ENCODE measurements around the gene MIP.
A peak's percentile ranks its signal among the peaks of the same experiment; 100 is the strongest.
"Not testable (repeated sequence)": the region's sequence is repeated elsewhere in the genome, so short reads cannot be mapped to it uniquely, and the experiment has no call there.

The MIP gene

DNA sequence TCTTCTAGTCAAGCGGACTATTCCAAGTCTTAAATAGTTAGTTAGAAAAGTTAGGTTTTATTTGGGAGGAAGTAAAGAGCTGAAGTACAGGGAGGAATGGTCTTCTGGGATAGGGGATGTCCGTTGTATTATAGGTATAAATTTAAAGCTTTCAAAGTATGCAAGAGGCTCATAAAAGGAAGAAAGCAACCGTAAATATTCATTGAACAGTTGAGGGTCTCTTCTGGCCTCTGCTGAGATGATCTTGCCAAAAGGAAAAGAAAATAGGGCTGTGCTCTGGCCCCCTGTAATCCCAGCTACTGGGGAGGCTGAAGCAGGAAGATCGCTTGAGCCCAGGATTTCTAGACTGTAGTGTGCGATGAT is 4.9 kb downstream of the MIP start:
- in situ Hi-C loops (cut with MboI; ENCODE audit: low sequenced_read_pairs) = no loop called here
- H3K9me3 ChIP-seq = no peaks in the 10 kb centered on the region; the same call in 1 of the 2 replicates
- peaks cover 9% of the 10 kb centered on the region for H3K4me1 ChIP-seq
- no peak for DNase-seq (ENCODE audit: low spot score in 2 of 2)
- H3K27me3 ChIP-seq (ENCODE audit: low read depth) = no peaks in the 10 kb centered on the region
- no peaks in the 10 kb centered on the region; the same call in 1 of the 2 replicates for H3K36me3 ChIP-seq (replicated peaks)
- peak overlapping the region; percentile 52 for H3K4me3 ChIP-seq

GRCh38 chr12:56448860-56449621 is 5.4 kb downstream of the MIP start, which contains the start of gene TIMELESS:
Gene TIMELESS (minus strand): TSS chr12:56449426. CDS start chr12:56434170, 15,256 bp downstream.
- peak; percentile 89 to 93 for DNase-seq (ENCODE audit: low spot score in 2 of 2)
- no peaks in the 10 kb centered on the region; the same call in 1 of the 2 replicates for H3K9me3 ChIP-seq
- H3K36me3 ChIP-seq (replicated peaks) = no peaks in the 10 kb centered on the region; the same call in 1 of the 2 replicates
- in situ Hi-C loops (cut with MboI; ENCODE audit: low sequenced_read_pairs) = no loop called here
- H3K4me3 ChIP-seq = peak within 1 kb of the TSS; percentile 52
- H3K4me1 ChIP-seq = peaks cover 9% of the 10 kb centered on the region
- H3K27me3 ChIP-seq (ENCODE audit: low read depth) = no peaks in the 10 kb centered on the region

- H3K36me3 ChIP-seq (replicated peaks); in situ Hi-C loops (cut with MboI; ENCODE audit: low sequenced_read_pairs); H3K9me3 ChIP-seq; H3K4me3 ChIP-seq; H3K27me3 ChIP-seq (ENCODE audit: low read depth); H3K4me1 ChIP-seq; DNase-seq (ENCODE audit: low spot score in 2 of 2): not testable (repeated sequence)
Measured at GRCh38 chr12:56443208-56443607, 11.2 kb downstream of the MIP start.

GRCh38 chr12:56437430-56438176 is 16.9 kb downstream of the MIP start:
- Histone ChIP-seq H3K9me3 (no peaks in the 10 kb centered on the region), H3K4me3 (no peak overlapping the region), H3K27me3 (ENCODE audit: low read depth) (no peaks in the 10 kb centered on the region), H3K4me1 (no peaks in the 10 kb centered on the region), H3K36me3 (replicated peaks) (peaks cover 11% of the 10 kb centered on the region)
- DNase-seq (ENCODE audit: low spot score in 2 of 2) = no peak
- in situ Hi-C loops (cut with MboI; ENCODE audit: low sequenced_read_pairs) = no loop called here

GRCh38 chr12:56434828-56435227 is 19.6 kb downstream of the MIP start:
- Histone ChIP-seq H3K4me3 (no peak overlapping the region), H3K9me3 (no peaks in the 10 kb centered on the region), H3K27me3 (ENCODE audit: low read depth) (no peaks in the 10 kb centered on the region), H3K4me1 (no peaks in the 10 kb centered on the region), H3K36me3 (replicated peaks) (peaks cover 37% of the 10 kb centered on the region)
- in situ Hi-C loops (cut with MboI; ENCODE audit: low sequenced_read_pairs) = no loop called here
- DNase-seq (ENCODE audit: low spot score in 2 of 2) = no peak

DNA sequence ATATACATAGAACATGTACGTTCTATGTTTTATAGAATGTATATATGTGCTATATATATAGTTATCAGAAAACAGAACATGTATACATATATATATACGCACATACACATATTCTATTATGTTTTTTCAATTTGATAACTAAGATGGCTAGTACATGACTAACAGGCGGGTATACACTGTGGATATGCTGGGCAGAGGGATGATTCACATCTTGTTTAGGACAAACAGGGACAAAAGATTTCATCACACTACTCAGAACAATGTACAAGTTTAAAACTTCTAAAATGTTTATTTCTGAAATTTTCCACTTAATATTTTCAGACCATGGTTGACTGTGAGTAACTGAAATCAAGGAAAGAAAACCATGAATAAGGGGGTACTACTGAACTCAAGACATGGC is 22.6 kb downstream of the MIP start:
- Histone ChIP-seq H3K4me3 (no peak overlapping the region), H3K4me1 (no peaks in the 10 kb centered on the region), H3K9me3 (no peaks in the 10 kb centered on the region), H3K27me3 (ENCODE audit: low read depth) (no peaks in the 10 kb centered on the region), H3K36me3 (replicated peaks) (peaks cover 63% of the 10 kb centered on the region)
- in situ Hi-C loops (cut with MboI; ENCODE audit: low sequenced_read_pairs) = no loop called here
- DNase-seq (ENCODE audit: low spot score in 2 of 2) = no peak

DNA sequence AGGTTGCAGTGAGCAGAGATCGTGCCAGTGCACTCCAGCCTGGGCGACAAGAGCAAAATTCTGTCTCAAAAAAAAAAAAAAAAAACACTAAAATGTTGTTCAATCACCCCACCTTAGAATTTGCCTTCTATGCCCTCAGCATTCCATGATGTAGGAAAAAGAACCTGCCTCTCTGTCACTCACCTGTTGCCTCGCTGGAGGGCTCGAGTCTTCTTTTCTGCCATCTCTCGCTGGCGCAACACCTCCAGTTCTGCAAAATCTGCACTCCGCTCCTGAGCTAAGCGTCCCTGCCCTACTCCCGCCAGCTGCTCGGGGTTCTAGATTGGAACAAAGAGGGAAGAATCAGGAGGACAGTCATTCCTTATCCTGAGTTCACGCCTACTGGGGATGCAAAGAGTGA is 23.2 kb downstream of the MIP start:
- DNase-seq (ENCODE audit: low spot score in 2 of 2) = no peak
- Histone ChIP-seq H3K9me3 (no peaks in the 10 kb centered on the region), H3K36me3 (replicated peaks) (peaks cover 66% of the 10 kb centered on the region), H3K4me1 (no peaks in the 10 kb centered on the region), H3K4me3 (no peak overlapping the region), H3K27me3 (ENCODE audit: low read depth) (no peaks in the 10 kb centered on the region)
- in situ Hi-C loops (cut with MboI; ENCODE audit: low sequenced_read_pairs) = no loop called here

- in situ Hi-C loops (cut with MboI; ENCODE audit: low sequenced_read_pairs) = no loop called here
- no peak for DNase-seq (ENCODE audit: low spot score in 2 of 2)
- Histone ChIP-seq H3K9me3 (no peaks in the 10 kb centered on the region), H3K4me3 (no peak overlapping the region), H3K36me3 (replicated peaks) (peaks cover 89% of the 10 kb centered on the region), H3K27me3 (ENCODE audit: low read depth) (no peaks in the 10 kb centered on the region), H3K4me1 (no peaks in the 10 kb centered on the region)
Measured at GRCh38 chr12:56425940-56426438, 28.5 kb downstream of the MIP start.

GRCh38 chr12:56425193-56425592 is 29.3 kb downstream of the MIP start:
- Histone ChIP-seq H3K36me3 (replicated peaks) (peaks cover 89% of the 10 kb centered on the region), H3K27me3 (ENCODE audit: low read depth) (no peaks in the 10 kb centered on the region), H3K9me3 (no peaks in the 10 kb centered on the region), H3K4me1 (no peaks in the 10 kb centered on the region), H3K4me3 (no peak overlapping the region)
- no peak for DNase-seq (ENCODE audit: low spot score in 2 of 2)
- in situ Hi-C loops (cut with MboI; ENCODE audit: low sequenced_read_pairs) = no loop called here

GRCh38 chr12:56420411-56420810 is 34.0 kb downstream of the MIP start:
- Histone ChIP-seq H3K4me3 (no peak overlapping the region), H3K4me1 (no peaks in the 10 kb centered on the region), H3K27me3 (ENCODE audit: low read depth) (no peaks in the 10 kb centered on the region), H3K36me3 (replicated peaks) (peaks cover 79% of the 10 kb centered on the region), H3K9me3 (no peaks in the 10 kb centered on the region)
- DNase-seq (ENCODE audit: low spot score in 2 of 2) = no peak
- in situ Hi-C loops (cut with MboI; ENCODE audit: low sequenced_read_pairs) = no loop called here

GRCh38 chr12:56417739-56418138 is 36.7 kb downstream of the MIP start:
- Histone ChIP-seq H3K36me3 (replicated peaks) (peaks cover 56% of the 10 kb centered on the region), H3K4me3 (no peak overlapping the region), H3K9me3 (no peaks in the 10 kb centered on the region), H3K4me1 (no peaks in the 10 kb centered on the region), H3K27me3 (ENCODE audit: low read depth) (no peaks in the 10 kb centered on the region)
- in situ Hi-C loops (cut with MboI; ENCODE audit: low sequenced_read_pairs) = no loop called here
- no peak for DNase-seq (ENCODE audit: low spot score in 2 of 2)

DNA sequence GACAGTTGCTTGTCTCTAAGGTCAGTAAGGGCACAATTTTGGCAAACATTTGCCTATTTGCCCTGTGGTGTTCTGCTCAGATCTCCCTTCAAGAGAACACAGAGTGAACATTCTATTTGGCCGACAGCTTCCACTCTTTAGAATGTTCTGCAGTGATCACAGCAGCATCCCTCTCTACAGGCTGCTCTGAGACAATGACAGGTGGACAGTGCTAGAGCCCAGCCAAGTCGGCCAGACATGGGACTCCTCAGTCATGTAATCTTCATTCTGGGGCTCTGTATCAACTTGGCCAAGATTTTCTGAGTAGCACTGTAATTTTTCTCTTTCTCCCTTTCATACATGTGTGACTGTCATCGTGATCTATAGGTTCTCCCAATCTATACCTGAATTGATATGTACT is 40.1 kb downstream of the MIP start:
- in situ Hi-C loops (cut with MboI; ENCODE audit: low sequenced_read_pairs) = no loop called here
- no peaks in the 10 kb centered on the region for H3K27me3 ChIP-seq (ENCODE audit: low read depth)
- H3K36me3 ChIP-seq (replicated peaks) = peaks cover 28% of the 10 kb centered on the region
- H3K9me3 ChIP-seq = 0 out of 2 replicates have a peak, but pooled peaks cover 4% of the 10 kb centered on the region
- no peaks in the 10 kb centered on the region for H3K4me1 ChIP-seq
- DNase-seq (ENCODE audit: low spot score in 2 of 2) = no peak
- H3K4me3 ChIP-seq = no peak overlapping the region

DNA sequence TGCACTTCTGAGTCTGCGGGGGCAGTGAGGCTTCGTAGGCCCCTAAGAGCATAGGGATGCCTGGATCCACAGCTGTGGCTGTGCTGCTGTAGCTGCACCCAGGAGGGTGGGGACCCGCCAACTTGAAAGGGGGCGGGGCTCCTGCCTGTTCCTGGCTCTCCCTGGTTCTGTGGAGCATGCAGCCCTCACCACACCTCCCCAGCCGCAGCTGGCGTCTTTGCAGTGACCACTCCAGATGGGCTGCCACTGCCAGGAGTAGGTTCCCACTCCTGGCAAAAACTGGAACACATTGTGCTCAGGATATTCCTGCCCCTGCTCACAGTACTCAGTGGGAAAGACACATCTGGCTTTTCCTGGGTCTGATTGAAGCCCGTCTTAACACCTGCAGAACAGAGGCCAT is 41.1 kb downstream of the MIP start:
- H3K36me3 ChIP-seq (replicated peaks) = peaks cover 20% of the 10 kb centered on the region
- no peaks in the 10 kb centered on the region for H3K4me1 ChIP-seq
- no peak overlapping the region for H3K4me3 ChIP-seq
- no peaks in the 10 kb centered on the region for H3K27me3 ChIP-seq (ENCODE audit: low read depth)
- in situ Hi-C loops (cut with MboI; ENCODE audit: low sequenced_read_pairs) = no loop called here
- H3K9me3 ChIP-seq = 0 out of 2 replicates have a peak, but pooled peaks cover 5% of the 10 kb centered on the region
- no peak for DNase-seq (ENCODE audit: low spot score in 2 of 2)
